Activated naive CD8-positive, alpha-beta T cell treated with anti-CD3 and anti-CD28 coated beads, Interleukin-2, amount 10 ng/mL, durations not matched to agents 7 days and 5 days (primary cell): Measurements from ENCODE around the gene ATRN. TPM values are rescaled to one million over a fixed set of nuclear protein-coding genes. Genes with fewer than 3 reads are reported as not detected.

Experiments used
- ATAC-seq: fragments of 150-1000 bp; cut with Tn5 transposase; one replicate; pipeline ENCODE4 v1.10.0; 2021; ENCODE audit warnings: low read depth, moderate library complexity
- POLR2A ChIA-PET: fragments of 350-600 bp; sonication (Branson Sonifier 250); formaldehyde crosslinking; loops from one replicate; lab custom pipeline; 2021; ENCODE audit warnings: antibody characterized with exemption; lab: Charles Lee
- DNase-seq: peaks from one replicate; pipeline ENCODE4 v3.0.0; 2021
- H3K27ac Mint-ChIP-seq: one replicate; pipeline ENCODE4 v1.8.0; 2022; ENCODE audit warnings: mild to moderate bottlenecking, mixed read lengths
- H3K27me3 Mint-ChIP-seq: one replicate; pipeline ENCODE4 v1.8.0; 2022; ENCODE audit warnings: mild to moderate bottlenecking, moderate library complexity, mixed read lengths
- H3K36me3 Mint-ChIP-seq: one replicate; pipeline ENCODE4 v1.8.0; 2021; ENCODE audit warnings: mild to moderate bottlenecking, mixed read lengths
- H3K4me1 Mint-ChIP-seq: one replicate; pipeline ENCODE4 v1.8.0; 2021; ENCODE audit warnings: mixed read lengths
- H3K4me3 Mint-ChIP-seq: one replicate; pipeline ENCODE4 v1.8.0; 2022; ENCODE audit warnings: mild to moderate bottlenecking, moderate library complexity, mixed read lengths
- H3K9me3 Mint-ChIP-seq: one replicate; pipeline ENCODE4 v1.8.0; 2021; ENCODE audit warnings: mixed read lengths
- total RNA-seq, 2 experiments: library from RNA; stranded (reverse); gene quantifications; one replicate each; pipeline ENCODE4 v1.2.3, GENCODE V29; 2021

Gene ATRN
- total RNA-seq, 2 experiments from 2014 or later = 9.8 to 10.7 TPM

DNA sequence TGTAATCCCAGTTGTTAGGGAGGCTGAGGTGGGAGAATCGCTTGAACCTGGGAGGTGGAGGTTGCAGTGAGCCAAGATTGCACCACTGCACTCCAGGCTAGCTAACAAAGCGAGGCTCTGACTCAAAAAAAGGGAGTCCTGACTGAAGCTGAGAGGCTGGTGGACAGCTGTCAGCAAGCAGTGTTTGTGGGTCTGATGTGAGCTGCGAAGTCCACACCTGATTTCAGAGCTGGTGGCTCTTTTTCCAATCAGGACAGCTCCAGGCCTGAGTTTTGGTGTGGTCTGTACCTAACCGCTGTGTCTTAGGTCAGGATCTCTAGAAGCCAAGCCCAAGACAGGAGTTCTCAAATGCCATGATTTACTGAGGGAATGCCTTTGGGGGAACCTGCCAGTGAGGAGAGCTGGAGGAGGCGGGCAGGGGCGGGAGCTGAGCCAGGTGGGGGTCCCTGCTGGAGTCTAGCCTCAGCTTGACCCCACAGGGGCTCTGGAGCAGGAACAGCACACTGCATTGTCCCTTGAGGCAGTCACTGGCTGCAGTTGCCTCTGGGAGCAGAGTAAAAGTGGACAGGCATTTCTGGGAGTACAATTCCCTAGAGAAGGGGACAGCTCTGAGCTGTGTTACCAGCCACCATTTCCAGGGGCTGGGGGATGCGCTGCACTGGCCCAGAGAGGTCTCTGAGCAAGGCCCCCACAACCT, 187.3 kb downstream of the ATRN start:
- DNase-seq (no peak), ATAC-seq (no peak)
- Mint-ChIP-seq H3K4me1 (peaks cover 18% of the 10 kb centered on the region), H3K27me3 (peaks cover 49% of the 10 kb centered on the region), H3K36me3 (no peaks in the 10 kb centered on the region), H3K4me3 (no peak overlapping the region), H3K9me3 (no peaks in the 10 kb centered on the region), H3K27ac (no peak overlapping the region)
- POLR2A ChIA-PET = no interaction called here

DNA sequence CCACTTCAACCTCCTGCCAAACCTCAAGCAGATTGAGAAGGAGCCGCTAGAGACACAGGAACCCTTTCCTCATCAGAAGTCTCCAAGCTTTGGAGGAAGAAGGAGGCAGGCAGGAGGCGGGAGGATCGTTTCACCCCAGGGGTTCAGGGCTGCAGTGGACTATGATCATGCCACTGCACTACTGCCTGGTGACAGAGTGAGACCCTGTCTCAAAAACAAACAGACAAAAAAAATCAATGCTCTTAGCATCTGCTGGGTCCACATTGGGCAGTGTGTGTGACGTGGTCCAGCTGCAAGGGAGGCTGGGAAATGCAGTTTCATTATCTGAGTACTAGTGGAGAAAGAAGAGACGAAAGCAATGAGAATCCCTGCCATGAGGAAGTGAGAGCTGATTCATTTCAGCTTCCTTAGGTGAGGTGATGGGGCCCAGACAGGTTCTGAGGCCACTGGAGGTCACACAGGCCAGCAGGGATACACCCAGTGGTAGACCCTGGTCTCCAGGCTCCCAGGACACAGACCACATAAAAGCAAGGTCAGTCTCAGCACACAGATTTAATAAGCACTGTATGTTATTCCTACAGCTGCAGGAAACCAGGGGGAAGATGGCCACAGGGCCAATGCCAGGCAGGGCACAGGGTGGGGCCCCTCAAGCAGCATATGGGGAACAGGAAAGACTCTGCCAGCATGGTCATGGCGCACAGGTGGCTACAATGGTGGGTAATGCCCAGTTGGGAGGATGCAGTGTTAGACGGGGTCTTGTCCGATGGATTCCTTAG, 188.1 kb downstream of the ATRN start:
- peak; percentile 33 for DNase-seq
- Mint-ChIP-seq H3K27ac (no peak overlapping the region), H3K4me1 (peaks cover 14% of the 10 kb centered on the region), H3K9me3 (no peaks in the 10 kb centered on the region), H3K27me3 (peaks cover 54% of the 10 kb centered on the region), H3K36me3 (no peaks in the 10 kb centered on the region), H3K4me3 (peak overlapping the region; percentile 11)
- POLR2A ChIA-PET = no interaction called here
- ATAC-seq = peak; percentile 61

DNA sequence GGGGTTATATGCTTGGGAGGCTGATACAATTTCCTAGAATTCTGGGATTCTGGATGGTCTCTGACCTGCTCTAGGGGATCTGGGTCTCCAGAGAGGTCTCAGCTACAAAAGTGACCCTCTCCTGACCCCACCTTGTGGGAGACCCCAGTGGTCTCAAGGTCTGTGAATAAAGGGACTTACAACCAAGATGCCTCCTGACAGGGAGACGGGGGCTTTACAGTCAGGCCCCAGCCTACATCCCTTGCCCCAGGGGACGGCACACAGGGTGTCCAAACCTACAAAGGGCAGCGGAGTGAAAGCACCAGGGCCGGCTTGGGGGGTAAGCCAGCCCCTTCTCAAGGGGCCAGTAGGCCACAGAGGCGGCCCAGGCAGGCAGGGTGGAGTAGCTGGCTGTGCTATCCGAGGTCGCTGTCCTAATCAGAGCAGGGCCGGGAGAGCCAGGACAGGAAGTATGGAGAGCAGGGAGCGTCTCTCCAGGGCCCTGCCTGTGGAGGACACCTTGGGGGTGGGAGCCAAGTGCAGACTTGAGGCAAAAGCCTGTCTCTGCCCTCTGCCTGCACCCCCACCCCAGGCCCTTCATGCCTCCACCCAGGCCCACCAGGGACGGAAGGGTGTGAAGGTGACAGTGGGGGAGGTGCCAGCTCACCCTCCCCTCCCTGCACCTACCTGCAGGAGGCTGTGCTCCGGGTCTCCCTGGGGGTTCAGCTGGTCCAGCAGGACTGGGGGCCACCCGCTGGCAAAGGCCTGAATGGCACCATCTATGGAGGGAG, 188.9 kb downstream of the ATRN start:
- H3K4me3 Mint-ChIP-seq = no peak overlapping the region

DNA sequence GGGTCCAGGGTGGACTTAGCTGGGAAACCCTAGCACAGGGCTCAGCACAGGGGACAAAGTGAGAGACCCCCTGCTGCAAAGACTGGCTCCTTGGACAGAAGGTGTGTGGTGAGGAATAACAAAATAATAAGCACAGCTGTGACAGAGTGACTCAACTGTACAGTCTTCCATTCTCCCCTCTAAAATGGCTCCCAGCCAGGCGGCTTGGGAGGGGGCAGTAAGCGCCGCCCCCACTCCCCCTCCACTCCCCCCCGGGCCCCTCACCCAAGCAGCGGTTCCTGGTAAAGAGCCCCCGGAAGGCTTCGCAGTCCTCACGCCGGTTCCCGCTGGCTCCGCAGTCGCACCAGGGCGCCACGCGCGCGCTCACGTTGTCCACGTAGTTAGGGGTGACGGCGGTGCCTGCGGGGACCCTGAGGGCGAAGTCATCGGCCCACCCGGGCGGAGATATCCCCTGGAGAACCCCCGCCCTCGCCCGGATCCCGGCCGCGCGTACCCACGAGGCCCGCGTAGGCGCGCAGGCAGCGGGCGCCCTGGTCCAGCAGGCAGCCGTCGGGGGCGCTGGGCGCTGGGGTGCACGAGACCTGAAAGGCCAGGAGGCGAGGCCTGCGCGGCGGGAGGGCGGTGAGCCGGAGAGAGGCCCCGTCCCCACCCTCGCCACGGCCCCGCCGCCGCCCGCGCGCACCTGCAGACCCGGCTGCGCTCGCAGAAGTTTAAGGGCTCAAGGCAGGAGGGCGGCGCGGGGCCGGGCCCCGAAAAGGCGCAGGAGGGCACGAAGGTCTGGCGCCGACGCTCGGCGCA, 189.6 kb downstream of the ATRN start:
- peaks cover 65% of the 10 kb centered on the region for H3K27me3 Mint-ChIP-seq
- no peak overlapping the region for H3K4me3 Mint-ChIP-seq
- no peak for ATAC-seq
- no peaks in the 10 kb centered on the region for H3K36me3 Mint-ChIP-seq
- no peak overlapping the region for H3K27ac Mint-ChIP-seq
- DNase-seq = peak; percentile 35
- POLR2A ChIA-PET = no interaction called here
- H3K4me1 Mint-ChIP-seq = peaks cover 19% of the 10 kb centered on the region
- no peaks in the 10 kb centered on the region for H3K9me3 Mint-ChIP-seq

More for the DNA sequence above, 188.9 kb downstream of the ATRN start:
- Mint-ChIP-seq H3K27ac (no peak overlapping the region), H3K4me1 (peaks cover 14% of the 10 kb centered on the region), H3K27me3 (peaks cover 62% of the 10 kb centered on the region), H3K9me3 (no peaks in the 10 kb centered on the region), H3K36me3 (no peaks in the 10 kb centered on the region)
- ATAC-seq (no peak), DNase-seq (peak; percentile 28)
- POLR2A ChIA-PET = no interaction called here

DNA sequence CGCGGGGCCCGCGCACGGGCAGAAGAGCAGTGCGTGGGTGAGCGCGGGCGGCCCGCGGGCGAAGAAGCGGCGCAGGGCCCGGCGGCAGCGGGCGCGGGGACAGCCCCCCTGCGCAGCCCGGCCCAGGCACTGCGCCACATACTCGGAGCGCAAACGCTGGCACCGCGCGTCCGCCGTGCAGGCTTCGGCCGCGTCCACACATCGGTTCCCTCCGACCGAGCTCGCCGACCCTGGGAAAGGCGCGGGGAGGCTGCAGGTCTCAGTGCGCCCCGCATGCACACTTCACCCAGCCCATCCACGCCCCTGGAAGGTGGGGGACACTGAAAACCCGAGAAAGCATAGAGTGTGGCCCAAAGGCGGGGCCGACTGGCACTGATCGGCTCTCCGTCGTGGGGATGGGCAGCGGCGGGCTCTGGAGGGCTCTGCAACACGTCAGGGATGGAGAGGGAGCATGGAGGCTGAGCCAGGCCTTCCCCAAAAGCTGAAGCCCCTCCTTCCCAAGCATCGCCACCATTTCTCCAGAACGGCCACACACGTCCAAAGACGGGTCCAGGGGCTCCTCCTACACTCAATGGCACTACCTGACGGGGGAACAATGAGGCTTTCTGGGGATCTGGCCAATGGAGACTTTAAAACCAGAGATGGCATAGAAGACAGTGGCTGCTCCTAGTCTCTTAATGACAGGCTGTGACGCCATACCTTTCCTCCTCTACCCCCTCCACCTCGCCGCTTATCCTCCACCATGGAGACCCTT, 190.4 kb downstream of the ATRN start:
- Mint-ChIP-seq H3K4me3 (no peak overlapping the region), H3K9me3 (no peaks in the 10 kb centered on the region), H3K27me3 (peaks cover 60% of the 10 kb centered on the region), H3K36me3 (no peaks in the 10 kb centered on the region), H3K27ac (no peak overlapping the region), H3K4me1 (peaks cover 26% of the 10 kb centered on the region)
- no peak for DNase-seq
- POLR2A ChIA-PET = no interaction called here
- no peak for ATAC-seq

DNA sequence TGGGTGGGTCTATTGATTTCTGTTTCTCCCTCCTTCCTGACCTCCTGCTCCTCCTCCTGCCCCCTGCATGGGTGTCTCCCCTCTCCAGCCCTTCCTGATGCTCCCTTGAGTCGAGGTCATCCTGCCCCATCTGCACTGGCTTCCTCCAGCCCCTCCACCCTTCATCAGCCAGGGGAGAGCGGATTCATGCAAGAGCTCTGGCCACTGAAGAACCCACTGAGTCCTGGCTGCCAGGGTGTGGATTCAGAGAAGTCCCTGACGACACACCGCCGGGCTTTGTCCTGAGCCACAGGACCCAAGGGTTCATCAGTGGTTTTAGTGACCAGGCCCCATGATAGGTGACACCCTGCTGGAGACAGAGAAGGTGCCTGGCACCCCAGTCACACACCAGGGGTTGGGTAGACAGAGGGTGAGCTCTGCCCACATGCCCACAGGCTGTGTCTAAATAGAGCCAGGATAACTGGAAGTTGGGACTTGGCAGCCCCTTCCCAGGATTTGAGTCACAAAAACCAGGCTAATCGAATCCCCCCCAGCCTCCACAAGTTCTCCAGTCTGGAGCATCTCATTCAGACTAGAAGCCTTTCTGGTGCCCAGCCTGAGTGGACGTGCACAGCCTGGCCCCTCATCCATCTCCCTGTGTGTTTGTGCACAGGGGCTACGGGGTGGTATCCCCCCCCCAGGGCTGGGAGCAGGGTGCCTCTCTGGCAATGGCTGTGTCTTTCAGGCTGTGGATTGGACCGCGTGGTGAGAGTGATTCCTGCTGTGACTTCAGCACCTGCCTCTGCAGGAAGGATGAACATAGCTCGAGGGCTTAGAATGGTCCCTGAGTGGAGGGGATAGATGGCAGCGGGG, 191.2 kb downstream of the ATRN start:
- ATAC-seq (no peak), DNase-seq (no peak)
- H3K36me3 Mint-ChIP-seq = peaks cover 1% of the 10 kb centered on the region
- POLR2A ChIA-PET = no interaction called here
- H3K9me3 Mint-ChIP-seq = no peaks in the 10 kb centered on the region
- peaks cover 65% of the 10 kb centered on the region for H3K27me3 Mint-ChIP-seq
- H3K4me3 Mint-ChIP-seq = no peak overlapping the region
- peaks cover 31% of the 10 kb centered on the region for H3K4me1 Mint-ChIP-seq
- H3K27ac Mint-ChIP-seq = no peak overlapping the region

DNA sequence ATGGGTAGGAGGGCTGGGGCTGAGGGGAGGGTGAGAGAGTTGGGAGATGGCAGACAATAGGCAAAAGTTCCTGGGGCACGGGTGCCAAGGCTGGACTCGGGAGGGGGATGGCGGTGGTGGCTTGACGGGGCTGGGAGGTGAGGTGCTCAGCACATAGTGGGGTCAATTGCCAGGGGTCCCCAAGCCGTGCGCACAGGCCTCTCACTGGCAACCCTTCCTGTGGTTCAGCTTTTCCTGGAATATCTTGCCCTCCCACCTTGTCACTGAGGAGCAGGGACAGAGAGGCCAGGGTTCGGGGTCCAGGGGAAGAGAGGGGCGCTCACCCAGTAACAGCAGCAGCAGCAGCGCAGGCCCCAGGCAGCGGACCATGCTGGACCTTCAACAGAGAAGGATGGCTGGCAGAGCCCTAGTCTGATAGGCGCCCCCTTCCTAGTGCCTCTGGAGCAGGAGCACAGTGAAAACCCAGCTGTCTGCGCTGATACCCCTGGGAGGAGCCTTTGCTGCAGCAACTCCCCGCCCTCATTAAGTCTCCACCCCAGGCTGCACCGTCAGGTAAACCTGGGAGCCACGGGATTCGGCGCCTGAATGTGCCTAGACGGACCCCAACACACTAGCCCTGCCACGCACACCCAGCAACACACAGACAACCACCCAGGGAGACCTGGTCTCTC, 192.3 kb downstream of the ATRN start, which contains the start of gene GFRA4:
Gene GFRA4, minus strand, starts transcription at position 369 of the 671 bp plus-strand sequence. Its CDS starts 0 bp downstream, at position 369.
- Mint-ChIP-seq H3K4me1 (peaks cover 34% of the 10 kb centered on the region), H3K9me3 (no peaks in the 10 kb centered on the region), H3K4me3 (no peak within 1 kb of the TSS), H3K27me3 (peaks cover 68% of the 10 kb centered on the region), H3K36me3 (peaks cover 4% of the 10 kb centered on the region), H3K27ac (no peak within 1 kb of the TSS)
- POLR2A ChIA-PET = no interaction called here
- ATAC-seq (no peak), DNase-seq (no peak)

DNA sequence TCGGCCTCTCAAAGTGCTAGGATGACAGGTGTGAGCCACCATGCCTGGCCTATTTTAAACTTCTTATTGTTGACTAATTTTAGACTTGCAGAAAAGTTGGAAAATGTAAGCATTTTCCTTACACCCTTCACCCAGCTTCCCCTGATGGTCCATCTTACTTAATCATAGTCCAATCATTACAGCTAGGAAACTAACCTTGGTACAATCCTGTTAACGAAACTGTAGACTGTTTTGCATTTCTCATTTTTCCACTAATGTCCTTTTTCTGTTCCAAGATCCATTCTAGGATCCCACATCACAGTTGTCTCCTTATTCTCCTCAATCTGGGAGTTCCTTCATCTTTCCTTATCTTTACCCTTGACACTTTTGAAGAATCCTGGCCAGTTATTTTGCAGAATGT, 193.0 kb downstream of the ATRN start:
- peaks cover 73% of the 10 kb centered on the region for H3K27me3 Mint-ChIP-seq
- no peak for ATAC-seq
- H3K36me3 Mint-ChIP-seq = peaks cover 4% of the 10 kb centered on the region
- no peak for DNase-seq
- H3K9me3 Mint-ChIP-seq = no peaks in the 10 kb centered on the region
- H3K4me1 Mint-ChIP-seq = peaks cover 31% of the 10 kb centered on the region
- H3K27ac Mint-ChIP-seq = no peak overlapping the region
- H3K4me3 Mint-ChIP-seq = no peak overlapping the region
- POLR2A ChIA-PET = no interaction called here

DNA sequence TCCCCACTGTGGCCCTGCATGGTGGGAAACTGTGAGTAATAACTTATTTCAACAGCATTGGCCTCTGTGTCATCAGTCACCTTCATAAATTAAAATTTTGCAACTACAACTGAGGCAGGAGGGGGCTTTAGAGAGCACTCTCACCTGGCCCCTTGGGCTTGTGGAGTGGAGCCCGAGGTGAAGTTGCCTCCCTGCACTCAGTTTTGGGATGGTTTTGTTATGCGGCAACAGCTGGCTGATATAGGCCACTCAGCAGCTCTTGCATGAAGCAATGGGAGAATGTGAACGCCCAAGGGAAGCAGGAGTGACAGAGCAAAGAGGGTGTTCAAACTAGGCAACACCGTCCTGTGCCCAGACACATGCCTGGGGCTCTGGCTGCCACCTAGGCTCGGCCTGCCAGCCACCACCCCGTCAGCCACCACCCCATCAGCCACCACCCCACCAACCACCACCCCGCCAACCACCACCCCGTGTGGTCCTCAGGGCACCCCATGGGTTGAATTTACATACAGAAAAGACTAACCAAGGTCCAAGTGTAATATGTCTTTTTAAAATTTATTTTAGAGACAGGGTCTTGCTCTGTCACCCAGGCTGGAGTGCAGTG, 196.7 kb downstream of the ATRN start:
- peaks cover 4% of the 10 kb centered on the region for H3K36me3 Mint-ChIP-seq
- ATAC-seq (no peak), DNase-seq (no peak)
- peaks cover 22% of the 10 kb centered on the region for H3K4me1 Mint-ChIP-seq
- no peaks in the 10 kb centered on the region for H3K9me3 Mint-ChIP-seq
- no peak overlapping the region for H3K4me3 Mint-ChIP-seq
- H3K27ac Mint-ChIP-seq = no peak overlapping the region
- peaks cover 77% of the 10 kb centered on the region for H3K27me3 Mint-ChIP-seq
- POLR2A ChIA-PET = no interaction called here

DNA sequence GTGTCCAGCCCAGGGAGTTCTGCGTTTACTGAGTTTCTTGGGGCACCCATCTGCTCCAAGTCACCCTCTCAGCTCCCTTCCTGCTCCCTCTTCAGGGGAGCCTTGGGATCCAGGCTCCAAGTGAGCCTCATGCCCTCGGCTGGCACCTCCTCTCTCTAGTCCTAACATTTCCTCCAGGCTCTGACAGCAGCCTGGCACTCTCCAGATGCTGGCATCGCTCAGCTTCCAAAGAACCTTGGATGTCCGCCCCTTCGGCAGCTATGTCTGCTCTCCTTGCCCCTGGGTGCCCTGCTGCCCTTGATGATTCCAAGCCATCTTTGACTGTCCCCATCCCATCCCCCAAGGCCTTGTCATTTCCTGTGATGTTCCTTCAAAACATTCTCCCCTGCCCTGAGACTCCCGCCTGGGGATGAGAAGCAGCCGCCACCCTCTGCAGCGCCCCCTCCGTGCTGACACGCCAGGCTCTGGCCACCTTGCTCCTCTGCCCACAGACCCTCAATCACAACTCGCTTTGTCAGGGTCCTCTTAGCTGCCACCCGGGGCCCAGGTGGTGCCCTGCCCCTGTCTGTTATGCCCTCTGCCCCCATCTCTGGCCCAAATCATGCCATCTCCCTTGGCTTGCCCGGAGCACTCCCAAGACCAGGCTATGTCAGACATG, 199.0 kb downstream of the ATRN start:
- Mint-ChIP-seq H3K27me3 (peaks cover 70% of the 10 kb centered on the region), H3K9me3 (no peaks in the 10 kb centered on the region), H3K36me3 (peaks cover 4% of the 10 kb centered on the region), H3K27ac (no peak overlapping the region), H3K4me1 (peaks cover 21% of the 10 kb centered on the region), H3K4me3 (no peak overlapping the region)
- DNase-seq (no peak), ATAC-seq (no peak)
- POLR2A ChIA-PET = no interaction called here

DNA sequence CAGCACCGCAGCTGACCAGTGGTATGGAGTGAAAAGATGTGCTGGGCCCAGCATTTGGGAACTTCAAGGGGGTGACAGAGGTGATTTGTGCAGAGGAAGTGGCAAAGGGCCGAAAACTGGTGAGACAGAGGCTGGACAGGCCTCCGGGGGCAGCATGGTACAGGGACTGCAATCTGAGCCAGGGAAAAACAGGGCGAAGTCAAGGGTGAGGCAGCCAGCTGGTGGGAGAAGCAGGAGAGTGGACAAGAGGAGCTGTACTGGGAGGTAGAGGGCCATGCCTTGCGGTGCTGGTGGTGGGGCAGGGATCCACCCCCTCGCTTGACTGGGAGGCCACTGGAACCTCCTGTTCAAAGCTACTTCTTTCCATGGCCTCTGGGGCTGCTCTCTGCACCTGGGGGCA, 199.7 kb downstream of the ATRN start:
- H3K4me3 Mint-ChIP-seq = no peak overlapping the region
- POLR2A ChIA-PET = no interaction called here
- H3K27ac Mint-ChIP-seq = no peak overlapping the region
- ATAC-seq = no peak
- peaks cover 18% of the 10 kb centered on the region for H3K4me1 Mint-ChIP-seq
- H3K9me3 Mint-ChIP-seq = no peaks in the 10 kb centered on the region
- H3K36me3 Mint-ChIP-seq = peaks cover 4% of the 10 kb centered on the region
- DNase-seq = no peak
- peaks cover 74% of the 10 kb centered on the region for H3K27me3 Mint-ChIP-seq
